Neural progenitor cell (in vitro differentiated cells): ENCODE data around the gene CAPZB.

Experiments used
- EZH2 ChIP-seq: fragments of 200-600 bp; sonication (generic); IDR thresholded peaks from 2 replicates; pipeline ENCODE4 v1.6.1; 2017; ENCODE audit warnings: antibody characterized with exemption, mild to moderate bottlenecking, moderate library complexity
- EZH2phosphoT487 ChIP-seq: fragments of 200-600 bp; sonication (generic); IDR thresholded peaks from 2 replicates; pipeline ENCODE4 v1.6.1; 2017; ENCODE audit warnings: antibody characterized with exemption
- TF ChIP-seq, protein P1 (sequence below): fragments of 200-600 bp; sonication (generic); IDR thresholded peaks from 2 replicates; pipeline ENCODE4 v1.5.1; 2017; ENCODE audit warnings: antibody characterized with exemption, mild to moderate bottlenecking

DNA sequence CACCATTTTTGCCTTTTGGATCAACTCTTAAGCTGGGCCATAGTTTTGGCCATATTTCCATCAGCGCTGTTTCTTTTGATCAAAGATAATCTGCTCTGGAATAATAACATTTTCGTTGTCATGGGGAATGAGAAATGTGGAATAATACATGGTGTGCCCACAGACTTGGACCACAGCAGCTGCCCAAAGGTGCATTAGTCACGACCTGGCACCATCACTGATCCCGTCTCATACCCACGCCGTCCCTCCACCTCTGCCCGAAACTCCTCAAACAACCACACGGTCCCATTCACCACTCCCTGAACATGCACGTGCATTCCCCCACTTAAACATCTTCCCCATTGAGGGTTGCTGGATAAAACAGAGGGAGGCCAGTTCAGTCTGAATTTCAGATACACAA is 96.4 kb downstream of the CAPZB start:
- TF ChIP-seq EZH2 (no peak), EZH2phosphoT487 (no peak)
- TF ChIP-seq, protein P1, sequence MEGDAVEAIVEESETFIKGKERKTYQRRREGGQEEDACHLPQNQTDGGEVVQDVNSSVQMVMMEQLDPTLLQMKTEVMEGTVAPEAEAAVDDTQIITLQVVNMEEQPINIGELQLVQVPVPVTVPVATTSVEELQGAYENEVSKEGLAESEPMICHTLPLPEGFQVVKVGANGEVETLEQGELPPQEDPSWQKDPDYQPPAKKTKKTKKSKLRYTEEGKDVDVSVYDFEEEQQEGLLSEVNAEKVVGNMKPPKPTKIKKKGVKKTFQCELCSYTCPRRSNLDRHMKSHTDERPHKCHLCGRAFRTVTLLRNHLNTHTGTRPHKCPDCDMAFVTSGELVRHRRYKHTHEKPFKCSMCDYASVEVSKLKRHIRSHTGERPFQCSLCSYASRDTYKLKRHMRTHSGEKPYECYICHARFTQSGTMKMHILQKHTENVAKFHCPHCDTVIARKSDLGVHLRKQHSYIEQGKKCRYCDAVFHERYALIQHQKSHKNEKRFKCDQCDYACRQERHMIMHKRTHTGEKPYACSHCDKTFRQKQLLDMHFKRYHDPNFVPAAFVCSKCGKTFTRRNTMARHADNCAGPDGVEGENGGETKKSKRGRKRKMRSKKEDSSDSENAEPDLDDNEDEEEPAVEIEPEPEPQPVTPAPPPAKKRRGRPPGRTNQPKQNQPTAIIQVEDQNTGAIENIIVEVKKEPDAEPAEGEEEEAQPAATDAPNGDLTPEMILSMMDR: no peak
